NB4 (cell line): ENCODE results near the gene TBC1D9B.

Experiments
- CTCF ChIP-seq: IDR thresholded peaks from one replicate; pipeline ENCODE4 v1.5.1; 2012; ENCODE audit warnings: low read depth, low read length
- MAX ChIP-seq: IDR thresholded peaks from 2 replicates; pipeline ENCODE4 v1.6.1; 2011; ENCODE audit warnings: low read depth, low read length
- MYC ChIP-seq: IDR thresholded peaks from 2 replicates; pipeline ENCODE4 v1.6.1; 2011; ENCODE audit warnings: low read depth, low read length
- POLR2A ChIP-seq: IDR thresholded peaks from 2 replicates; pipeline ENCODE4 v1.6.1; 2011; ENCODE audit warnings: mild to moderate bottlenecking; ENCODE audit not compliant: insufficient read length; ENCODE audit errors: extremely low read depth

GRCh38 chr5:179829732-179830435 lies 77.8 kb downstream of the TBC1D9B start:
- no peak for TF ChIP-seq POLR2A
- TF ChIP-seq CTCF = no peak
- TF ChIP-seq MYC = no peak
- TF ChIP-seq MAX = no peak
